Esophagus muscularis mucosa (tissue), 4 donors: ENCODE measurements around the gene SDC1.

ENCODE experiments used
- CTCF ChIP-seq, 3 experiments: fragments of 200-600 bp in 2 of 3; fragments of 450-650 bp in 1 of 3; sonication (generic) in 2 of 3; IDR thresholded peaks; one replicate each; pipeline ENCODE4 v1.5.1; 2017 to 2019; ENCODE audit warnings: antibody characterized with exemption in 3 of 3, mild to moderate bottlenecking in 2 of 3, moderate library complexity in 1 of 3
- EP300 ChIP-seq: sonication (generic); formaldehyde crosslinking; IDR thresholded peaks from one replicate; pipeline ENCODE4 v1.6.1; 2017; ENCODE audit warnings: antibody characterized with exemption
- POLR2A ChIP-seq: fragments of 450-650 bp; IDR thresholded peaks from one replicate; pipeline ENCODE4 v1.6.1; 2017; ENCODE audit warnings: antibody characterized with exemption, moderate library complexity, mild to moderate bottlenecking, low read depth
- POLR2AphosphoS5 ChIP-seq, 2 donors: sonication (generic); formaldehyde crosslinking; IDR thresholded peaks; one replicate each; pipeline ENCODE4 v1.6.1; 2017; ENCODE audit warnings: antibody characterized with exemption in 2 of 2

- TF ChIP-seq CTCF (IDR thresholded peaks at IDR 0.05) (no peak), POLR2A (no peak), EP300 (no peak), POLR2AphosphoS5 (IDR thresholded peaks at IDR 0.05) (no peak)
Observed at GRCh38 chr2:20217041-20217970, 7.6 kb downstream of the SDC1 start.
